ENCODE measurements around the gene SNRPA1. TPM values are rescaled to one million over a fixed set of nuclear protein-coding genes. Genes with fewer than 3 reads are reported as not detected.

Gene SNRPA1
- total RNA-seq, 2 experiments from 2014 or later, result 214 to 222 TPM

DNA sequence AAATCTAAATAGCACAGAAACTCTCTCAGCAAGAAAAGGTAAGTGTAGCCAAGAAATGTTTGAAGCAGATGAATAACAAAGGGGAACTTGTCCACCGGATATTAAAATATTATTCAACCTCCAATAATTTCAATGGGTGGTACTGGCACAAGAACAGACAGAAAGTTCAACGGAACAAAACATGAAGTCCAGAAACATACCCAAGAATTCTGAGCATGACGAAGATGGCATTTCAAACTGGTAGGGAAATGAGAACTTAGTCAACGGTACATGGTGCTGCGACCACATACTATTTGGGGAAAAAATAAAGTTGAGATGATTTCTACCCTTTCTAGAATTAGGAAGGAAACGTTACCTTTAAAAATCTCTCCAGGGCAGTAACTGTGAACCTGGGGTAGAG is 48.7 kb downstream of the SNRPA1 start:
- peaks cover 62% of the 10 kb centered on the region for H3K4me1 ChIP-seq (ENCODE audit: insufficient read depth, low read length)
- H3K27ac ChIP-seq (ENCODE audit: low read depth in 1 of 2, low read length in 2 of 2), result no peak overlapping the region
- no peaks in the 10 kb centered on the region for H3K9me3 Mint-ChIP-seq
- POLR2A ChIA-PET, result interaction anchor here (0.7 kb wide), 1 partner anchor 47 kb away, joined by 3 read pairs; no protein-coding TSS in a partner anchor
- no peaks in the 10 kb centered on the region for H3K9me3 ChIP-seq (ENCODE audit: control insufficient read depth in 1 of 2, insufficient read depth in 1 of 2, low read length in 2 of 2)
- no peaks in the 10 kb centered on the region for H3K27me3 ChIP-seq (ENCODE audit: control insufficient read depth in 1 of 2, insufficient read depth in 2 of 2, low read length in 2 of 2)
- H3K36me3 ChIP-seq (ENCODE audit: insufficient read depth, low read length), result no peaks in the 10 kb centered on the region
- H3K4me1 Mint-ChIP-seq (ENCODE audit: low read depth), result peaks cover 85% of the 10 kb centered on the region
- CTCF ChIA-PET, result interaction anchor here (0.7 to 1.8 kb wide), 2 partner anchors 12 to 37 kb away, joined by 3 to 5 read pairs; no protein-coding TSS in a partner anchor
- peaks cover 6% of the 10 kb centered on the region for H3K36me3 Mint-ChIP-seq (ENCODE audit: low read depth)
- H3K4me3 ChIP-seq (ENCODE audit: low read length), result no peak overlapping the region
- no peak overlapping the region for H3K4me3 Mint-ChIP-seq
- ATAC-seq (ENCODE audit: poor library complexity), result no peak
- H3K27ac Mint-ChIP-seq, result peak overlapping the region; percentile 19
- DNase-seq, result no peak
- TF ChIP-seq, protein P1, sequence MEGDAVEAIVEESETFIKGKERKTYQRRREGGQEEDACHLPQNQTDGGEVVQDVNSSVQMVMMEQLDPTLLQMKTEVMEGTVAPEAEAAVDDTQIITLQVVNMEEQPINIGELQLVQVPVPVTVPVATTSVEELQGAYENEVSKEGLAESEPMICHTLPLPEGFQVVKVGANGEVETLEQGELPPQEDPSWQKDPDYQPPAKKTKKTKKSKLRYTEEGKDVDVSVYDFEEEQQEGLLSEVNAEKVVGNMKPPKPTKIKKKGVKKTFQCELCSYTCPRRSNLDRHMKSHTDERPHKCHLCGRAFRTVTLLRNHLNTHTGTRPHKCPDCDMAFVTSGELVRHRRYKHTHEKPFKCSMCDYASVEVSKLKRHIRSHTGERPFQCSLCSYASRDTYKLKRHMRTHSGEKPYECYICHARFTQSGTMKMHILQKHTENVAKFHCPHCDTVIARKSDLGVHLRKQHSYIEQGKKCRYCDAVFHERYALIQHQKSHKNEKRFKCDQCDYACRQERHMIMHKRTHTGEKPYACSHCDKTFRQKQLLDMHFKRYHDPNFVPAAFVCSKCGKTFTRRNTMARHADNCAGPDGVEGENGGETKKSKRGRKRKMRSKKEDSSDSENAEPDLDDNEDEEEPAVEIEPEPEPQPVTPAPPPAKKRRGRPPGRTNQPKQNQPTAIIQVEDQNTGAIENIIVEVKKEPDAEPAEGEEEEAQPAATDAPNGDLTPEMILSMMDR (IDR thresholded peaks at IDR 0.05), result no peak
- no peaks in the 10 kb centered on the region for H3K27me3 Mint-ChIP-seq
- intact Hi-C loops (cut with DNase I, micrococcal nuclease), result no loop called here

DNA sequence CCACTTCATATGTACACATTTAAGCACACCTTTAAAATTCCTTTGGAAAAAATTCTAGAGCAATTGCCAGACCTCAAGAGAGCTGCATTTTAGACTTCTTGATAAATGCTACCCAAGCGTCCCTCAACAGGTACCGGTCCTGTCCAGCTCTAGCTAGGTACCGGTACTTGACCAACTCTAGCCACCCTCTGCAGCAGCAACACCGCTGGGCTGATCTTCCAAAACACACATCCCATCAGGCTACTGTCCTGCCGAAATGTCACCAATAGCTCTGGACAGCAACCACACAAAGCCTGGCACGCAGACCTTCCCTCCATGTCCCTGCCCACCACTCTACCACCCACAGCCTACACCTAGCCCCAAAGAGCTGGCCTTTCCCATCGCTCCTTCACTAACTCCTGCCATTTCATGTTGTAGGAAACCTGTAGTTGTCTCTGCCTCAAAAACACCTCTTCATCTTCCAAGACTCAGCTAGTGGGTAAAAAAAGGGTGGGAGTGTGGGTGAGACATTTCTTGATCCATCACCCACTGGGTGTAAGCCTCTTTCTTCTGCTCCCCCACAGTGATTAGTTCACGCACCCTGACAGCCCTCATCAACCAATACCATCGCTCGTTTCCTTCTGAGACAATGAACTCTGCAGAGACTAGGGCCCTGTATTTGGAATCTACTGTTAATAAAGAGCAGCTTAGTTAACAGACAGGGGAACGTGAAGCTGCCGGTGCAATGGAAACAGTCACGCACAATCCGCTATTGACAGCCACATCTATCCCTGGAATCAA is 50.0 kb downstream of the SNRPA1 start:
- H3K36me3 Mint-ChIP-seq (ENCODE audit: low read depth), result no peaks in the 10 kb centered on the region
- no peaks in the 10 kb centered on the region for H3K27me3 Mint-ChIP-seq
- H3K27me3 ChIP-seq (ENCODE audit: control insufficient read depth in 1 of 2, insufficient read depth in 2 of 2, low read length in 2 of 2), result no peaks in the 10 kb centered on the region
- peak overlapping the region; percentile 59 for H3K27ac Mint-ChIP-seq
- H3K36me3 ChIP-seq (ENCODE audit: insufficient read depth, low read length), result no peaks in the 10 kb centered on the region
- no peaks in the 10 kb centered on the region for H3K9me3 Mint-ChIP-seq
- H3K9me3 ChIP-seq (ENCODE audit: control insufficient read depth in 1 of 2, insufficient read depth in 1 of 2, low read length in 2 of 2), result no peaks in the 10 kb centered on the region
- H3K4me1 ChIP-seq (ENCODE audit: insufficient read depth, low read length), result peaks cover 63% of the 10 kb centered on the region
- no peak for DNase-seq
- TF ChIP-seq, protein P1 (IDR thresholded peaks at IDR 0.05), result no peak
- H3K4me1 Mint-ChIP-seq (ENCODE audit: low read depth), result peaks cover 88% of the 10 kb centered on the region
- H3K4me3 Mint-ChIP-seq, result peak overlapping the region; percentile 55
- ChIA-PET POLR2A (interaction anchor here (1.0 to 1.2 kb wide), 2 partner anchors 50 to 51 kb away, joined by 3 to 5 read pairs; partner anchors contain the start of gene SNRPA1), CTCF (interaction anchor here (1.3 to 1.8 kb wide), 2 partner anchors 12 to 13 kb away, joined by 3 to 5 read pairs; no protein-coding TSS in a partner anchor)
- ATAC-seq (ENCODE audit: poor library complexity), result no peak
- intact Hi-C loops (cut with DNase I, micrococcal nuclease), result loop anchor here in 1 of 2 experiments (5.0 kb wide), 1 partner anchor 38 kb away; no protein-coding TSS in a partner anchor
- H3K27ac ChIP-seq (ENCODE audit: low read depth in 1 of 2, low read length in 2 of 2), result no peak overlapping the region
- H3K4me3 ChIP-seq (ENCODE audit: low read length), result no peak overlapping the region

- Histone ChIP-seq H3K4me1 (ENCODE audit: insufficient read depth, low read length) (peaks cover 64% of the 10 kb centered on the region), H3K27ac (ENCODE audit: low read depth in 1 of 2, low read length in 2 of 2) (peak overlapping the region in 1 of 2 donors; percentile 32), H3K9me3 (ENCODE audit: control insufficient read depth in 1 of 2, insufficient read depth in 1 of 2, low read length in 2 of 2) (no peaks in the 10 kb centered on the region), H3K27me3 (ENCODE audit: control insufficient read depth in 1 of 2, insufficient read depth in 2 of 2, low read length in 2 of 2) (no peaks in the 10 kb centered on the region), H3K4me3 (ENCODE audit: low read length) (no peak overlapping the region), H3K36me3 (ENCODE audit: insufficient read depth, low read length) (no peaks in the 10 kb centered on the region)
- no peaks in the 10 kb centered on the region for H3K36me3 Mint-ChIP-seq (ENCODE audit: low read depth)
- peak overlapping the region; percentile 55 for H3K4me3 Mint-ChIP-seq
- ATAC-seq (ENCODE audit: poor library complexity) (no peak), DNase-seq (peak in 1 of 14 experiments; percentile 35)
- intact Hi-C loops (cut with DNase I, micrococcal nuclease), result loop anchor here in 1 of 2 experiments (5.0 kb wide), 1 partner anchor 37 kb away; no protein-coding TSS in a partner anchor
- H3K9me3 Mint-ChIP-seq, result no peaks in the 10 kb centered on the region
- peaks cover 89% of the 10 kb centered on the region for H3K4me1 Mint-ChIP-seq (ENCODE audit: low read depth)
- H3K27ac Mint-ChIP-seq, result peak overlapping the region; percentile 59
- TF ChIP-seq, protein P1 (IDR thresholded peaks at IDR 0.05), result no peak
- POLR2A ChIA-PET, result interaction anchor here (1.0 to 1.2 kb wide), 3 partner anchors 35 to 51 kb away, joined by 3 to 5 read pairs (median 3); partner anchors contain the start of gene SNRPA1
- no peaks in the 10 kb centered on the region for H3K27me3 Mint-ChIP-seq
- CTCF ChIA-PET, result interaction anchor here (1.3 kb wide), 1 partner anchor 12 kb away, joined by 3 read pairs; no protein-coding TSS in a partner anchor
Observed at GRCh38 chr15:101244036-101244781, 50.8 kb downstream of the SNRPA1 start.
